Thyroid gland (tissue), 4 donors: Measurements from ENCODE around the gene RTKN. TPM values are rescaled to one million over a fixed set of nuclear protein-coding genes. Genes with fewer than 3 reads are reported as not detected.

Source experiments
- DNase-seq, 2 donors: peaks; one replicate each; pipeline ENCODE4 v3.0.0-alpha.2; 2019
- H3K27ac ChIP-seq, 3 donors: fragments of 200-600 bp; sonication (generic); 1 replicate in 2 of 3; 2 replicates in 1 of 3; pipeline ENCODE4 v1.5.1; 2016 to 2019; ENCODE audit warnings: mild to moderate bottlenecking in 1 of 3, moderate library complexity in 1 of 3
- H3K27me3 ChIP-seq: fragments of 200-600 bp; sonication (generic); one replicate; pipeline ENCODE4 v1.5.1; 2019
- H3K36me3 ChIP-seq, 2 donors: fragments of 200-600 bp; sonication (generic); one replicate each; pipeline ENCODE4 v1.5.1; 2016 to 2019
- H3K4me1 ChIP-seq, 2 donors: fragments of 200-600 bp; sonication (generic); one replicate each; pipeline ENCODE4 v1.5.1; 2017 to 2019
- H3K4me3 ChIP-seq, 3 donors: fragments of 200-600 bp; sonication (generic); replicated peaks in 1 of 3; 1 replicate in 2 of 3; 2 replicates in 1 of 3; pipeline ENCODE4 v1.5.1; 2016; ENCODE audit warnings: mild to moderate bottlenecking in 1 of 3
- H3K9me3 ChIP-seq: fragments of 200-600 bp; sonication (generic); one replicate; pipeline ENCODE4 v1.5.1; 2017
- CTCF ChIP-seq, 6 experiments: fragments of 200-600 bp in 3 of 6; fragments of 450-650 bp in 3 of 6; sonication (generic) in 3 of 6; IDR thresholded peaks; one replicate each; pipeline ENCODE4 v1.5.1; 2016 to 2019; ENCODE audit warnings: antibody characterized with exemption in 6 of 6, mild to moderate bottlenecking in 2 of 6, inconsistent platforms in 1 of 6, moderate library complexity in 1 of 6
- POLR2A ChIP-seq, 2 donors: fragments of 450-650 bp; IDR thresholded peaks; one replicate each; pipeline ENCODE4 v1.6.1; 2017; ENCODE audit warnings: antibody characterized with exemption in 2 of 2, mild to moderate bottlenecking in 2 of 2, moderate library complexity in 1 of 2
- WGBS, 2 donors: methylation state at CpG; one replicate each; pipeline ENCODE4 v1.1.5; 2017; 5-methylcytosine and 5-hydroxymethylcytosine counted together
- intact Hi-C: fragments of 100-400 bp; cut with DNase I; formaldehyde crosslinking; loops from one replicate; pipeline ENCODE4 v1.15.1; 2023
- total RNA-seq, 4 donors: library from RNA; depleted of rRNA; stranded (reverse); fragments of >200 nt; gene quantifications; one replicate each; pipeline ENCODE4 v1.2.3, GENCODE V29; 2016

Gene RTKN
- total RNA-seq, 4 donors from 2014 or later = 24.5 to 41.9 (median 35.6) TPM

- intact Hi-C loops = no loop called here
- H3K36me3 ChIP-seq = no peaks in the 10 kb centered on the region
- no peak overlapping the region for H3K27ac ChIP-seq
- TF ChIP-seq POLR2A (IDR thresholded peaks at IDR 0.05) = no peak
- TF ChIP-seq CTCF (IDR thresholded peaks at IDR 0.05) = no peak
- no peak overlapping the region for H3K4me3 ChIP-seq
- WGBS, 2 donors = 84 to 90% methylated on average over 1 of the region's 1 CpG
- H3K4me1 ChIP-seq = peaks cover 23 to 34% of the 10 kb centered on the region in 2 donors
- H3K27me3 ChIP-seq = no peaks in the 10 kb centered on the region
- no peaks in the 10 kb centered on the region for H3K9me3 ChIP-seq
- DNase-seq = no peak
Measured at GRCh38 chr2:74387346-74387745, 54.4 kb downstream of the RTKN start.

- no peaks in the 10 kb centered on the region for H3K27me3 ChIP-seq
- intact Hi-C loops = no loop called here
- TF ChIP-seq POLR2A (IDR thresholded peaks at IDR 0.05) = no peak
- TF ChIP-seq CTCF (IDR thresholded peaks at IDR 0.05) = no peak
- H3K9me3 ChIP-seq = no peaks in the 10 kb centered on the region
- no peaks in the 10 kb centered on the region for H3K36me3 ChIP-seq
- H3K4me3 ChIP-seq = no peak overlapping the region
- H3K4me1 ChIP-seq = peaks cover 18 to 38% of the 10 kb centered on the region in 2 donors
- WGBS, 2 donors = 79 to 86% methylated on average over 8 of the region's 8 CpGs
- no peak for DNase-seq
- H3K27ac ChIP-seq = no peak overlapping the region
Measured at GRCh38 chr2:74385396-74385795, 56.3 kb downstream of the RTKN start.

- Histone ChIP-seq H3K36me3 (no peaks in the 10 kb centered on the region), H3K27me3 (no peaks in the 10 kb centered on the region), H3K4me3 (no peak overlapping the region), H3K9me3 (no peaks in the 10 kb centered on the region), H3K4me1 (peaks cover 19 to 38% of the 10 kb centered on the region in 2 donors), H3K27ac (no peak overlapping the region)
- no peak for DNase-seq
- intact Hi-C loops = no loop called here
- 83 to 91% methylated on average over 3 of the region's 3 CpGs for WGBS, 2 donors
- TF ChIP-seq POLR2A (IDR thresholded peaks at IDR 0.05) = no peak
- TF ChIP-seq CTCF (IDR thresholded peaks at IDR 0.05) = no peak
Measured at GRCh38 chr2:74384051-74384450, 57.7 kb downstream of the RTKN start.

- WGBS, 2 donors = 38 to 41% methylated on average over 1 of the region's 1 CpG
- Histone ChIP-seq H3K9me3 (no peaks in the 10 kb centered on the region), H3K4me3 (no peak overlapping the region), H3K27me3 (no peaks in the 10 kb centered on the region), H3K4me1 (peaks cover 19 to 39% of the 10 kb centered on the region in 2 donors), H3K27ac (no peak overlapping the region), H3K36me3 (no peaks in the 10 kb centered on the region)
- TF ChIP-seq CTCF (IDR thresholded peaks at IDR 0.05) = no peak
- TF ChIP-seq POLR2A (IDR thresholded peaks at IDR 0.05) = no peak
- no peak for DNase-seq
- intact Hi-C loops = no loop called here
Measured at GRCh38 chr2:74383254-74383653, 58.5 kb downstream of the RTKN start.

GRCh38 chr2:74381751-74382150 lies 60.0 kb downstream of the RTKN start:
- TF ChIP-seq CTCF (IDR thresholded peaks at IDR 0.05) (no peak), POLR2A (IDR thresholded peaks at IDR 0.05) (no peak)
- peaks cover 19 to 32% of the 10 kb centered on the region in 2 donors for H3K4me1 ChIP-seq

More at GRCh38 chr2:74381751-74382150, 60.0 kb downstream of the RTKN start:
- Histone ChIP-seq H3K36me3 (peaks cover 7 to 12% of the 10 kb centered on the region in 2 donors), H3K27me3 (no peaks in the 10 kb centered on the region), H3K4me3 (no peak overlapping the region), H3K9me3 (no peaks in the 10 kb centered on the region), H3K27ac (no peak overlapping the region)
- intact Hi-C loops = no loop called here
- 90 to 93% methylated on average over 3 of the region's 3 CpGs for WGBS, 2 donors
- DNase-seq = no peak
